Uterus (tissue), 2 donors: ENCODE data around the gene CCDC112.

Source experiments
- CTCF ChIP-seq, 4 experiments: fragments of 200-600 bp in 2 of 4; fragments of 450-650 bp in 2 of 4; sonication (generic) in 2 of 4; IDR thresholded peaks; one replicate each; pipeline ENCODE4 v1.5.1; 2016 to 2019; ENCODE audit warnings: antibody characterized with exemption in 4 of 4, mild to moderate bottlenecking in 2 of 4, moderate library complexity in 1 of 4
- POLR2A ChIP-seq, 2 donors: fragments of 450-650 bp; IDR thresholded peaks; one replicate each; pipeline ENCODE4 v1.6.1; 2016; ENCODE audit warnings: antibody characterized with exemption in 2 of 2, mild to moderate bottlenecking in 1 of 2, moderate library complexity in 1 of 2

GRCh38 chr5:115236599-115236998 lies 59.9 kb downstream of the CCDC112 start:
- TF ChIP-seq CTCF (IDR thresholded peaks at IDR 0.05) (no peak), POLR2A (IDR thresholded peaks at IDR 0.05) (no peak)
